Sigmoid colon (tissue), 7 donors: Measurements from ENCODE around the gene PODXL. TPM values are rescaled to one million over a fixed set of nuclear protein-coding genes. Genes with fewer than 3 reads are reported as not detected.

Source experiments
- DNase-seq: peaks from one replicate; pipeline ENCODE4 v3.0.0-alpha.2; 2019
- H3K27ac ChIP-seq, 4 donors: fragments of 200-600 bp; sonication (generic); one replicate each; pipeline ENCODE4 v1.5.1; 2016 to 2019; ENCODE audit warnings: mild to moderate bottlenecking in 1 of 4
- H3K27me3 ChIP-seq, 3 donors: fragments of 200-600 bp; sonication (generic); one replicate each; pipeline ENCODE4 v1.5.1; 2019; ENCODE audit warnings: mild to moderate bottlenecking in 1 of 3
- H3K36me3 ChIP-seq, 4 donors: fragments of 200-600 bp; sonication (generic); one replicate each; pipeline ENCODE4 v1.5.1; 2016 to 2019
- H3K4me1 ChIP-seq, 4 donors: fragments of 200-600 bp; sonication (generic); one replicate each; pipeline ENCODE4 v1.5.1; 2017 to 2019
- H3K4me3 ChIP-seq, 4 donors: fragments of 200-600 bp; sonication (generic); one replicate each; pipeline ENCODE4 v1.5.1; 2017 to 2019; ENCODE audit warnings: mild to moderate bottlenecking in 2 of 4, moderate library complexity in 1 of 4
- H3K9me3 ChIP-seq, 4 donors: fragments of 200-600 bp in 3 of 4; sonication (generic) in 3 of 4; one replicate each; pipeline versions ENCODE4 v1.5.1 to v1.6.1; 2013 to 2019
- EP300 ChIP-seq, 4 donors: sonication (generic); formaldehyde crosslinking; IDR thresholded peaks; one replicate each; pipeline ENCODE4 v1.6.1; 2017; ENCODE audit warnings: antibody characterized with exemption in 4 of 4
- POLR2A ChIP-seq, 2 donors: fragments of 450-650 bp; IDR thresholded peaks; one replicate each; pipeline ENCODE4 v1.6.1; 2016; ENCODE audit warnings: antibody characterized with exemption in 2 of 2, mild to moderate bottlenecking in 2 of 2, moderate library complexity in 2 of 2
- POLR2AphosphoS5 ChIP-seq, 4 donors: sonication (generic); formaldehyde crosslinking; IDR thresholded peaks; one replicate each; pipeline ENCODE4 v1.6.1; 2017; ENCODE audit warnings: antibody characterized with exemption in 4 of 4
- WGBS, 2 donors: extraction: QIAGEN DNeasy Blood & Tissue Kit; methylation state at CpG; one replicate each; pipeline ENCODE4 v1.1.7; 2013; 5-methylcytosine and 5-hydroxymethylcytosine counted together
- intact Hi-C: fragments of 100-400 bp; cut with DNase I; formaldehyde crosslinking; loops from one replicate; pipeline ENCODE4 v1.15.1; 2023
- polyA plus RNA-seq, 3 donors: library from polyadenylated mRNA; stranded (reverse); fragments of 200-250 nt; gene quantifications; one replicate each; pipeline ENCODE4 v1.2.3, GENCODE V29; 2013
- total RNA-seq, 4 donors: library from RNA; depleted of rRNA; stranded (reverse); fragments of >200 nt; gene quantifications; one replicate each; pipeline ENCODE4 v1.1.0, GENCODE V29; 2016
- TF ChIP-seq, protein P1 (sequence below), 4 experiments: fragments of 450-650 bp in 3 of 4; fragments of 200-600 bp in 1 of 4; IDR thresholded peaks; one replicate each; pipeline ENCODE4 v1.5.1; 2016 to 2019; ENCODE audit warnings: antibody characterized with exemption in 4 of 4, mild to moderate bottlenecking in 3 of 4, moderate library complexity in 2 of 4
- donor health status: healthy with polysubstance abuse.
- donor health status: Bipolar disorder and iron deficiency.
- donor health status: healthy.

Gene PODXL
- total and polyA plus RNA-seq, 7 donors = 1.2 to 23.2 (median 15.8) TPM

GRCh38 chr7:131529617-131530016 lies 26.8 kb downstream of the PODXL start:
- H3K27ac ChIP-seq = peak overlapping the region in 1 of 4 donors; percentile 4
- no peak for DNase-seq
- H3K36me3 ChIP-seq = no peaks in the 10 kb centered on the region
- H3K9me3 ChIP-seq = no peaks in the 10 kb centered on the region
- 91 to 93% methylated on average over 11 of the region's 11 CpGs for WGBS, 2 donors
- no peaks in the 10 kb centered on the region for H3K4me1 ChIP-seq
- H3K27me3 ChIP-seq = no peaks in the 10 kb centered on the region
- intact Hi-C loops = no loop called here
- no peak for TF ChIP-seq EP300 (IDR thresholded peaks at IDR 0.05)
- TF ChIP-seq, protein P1, sequence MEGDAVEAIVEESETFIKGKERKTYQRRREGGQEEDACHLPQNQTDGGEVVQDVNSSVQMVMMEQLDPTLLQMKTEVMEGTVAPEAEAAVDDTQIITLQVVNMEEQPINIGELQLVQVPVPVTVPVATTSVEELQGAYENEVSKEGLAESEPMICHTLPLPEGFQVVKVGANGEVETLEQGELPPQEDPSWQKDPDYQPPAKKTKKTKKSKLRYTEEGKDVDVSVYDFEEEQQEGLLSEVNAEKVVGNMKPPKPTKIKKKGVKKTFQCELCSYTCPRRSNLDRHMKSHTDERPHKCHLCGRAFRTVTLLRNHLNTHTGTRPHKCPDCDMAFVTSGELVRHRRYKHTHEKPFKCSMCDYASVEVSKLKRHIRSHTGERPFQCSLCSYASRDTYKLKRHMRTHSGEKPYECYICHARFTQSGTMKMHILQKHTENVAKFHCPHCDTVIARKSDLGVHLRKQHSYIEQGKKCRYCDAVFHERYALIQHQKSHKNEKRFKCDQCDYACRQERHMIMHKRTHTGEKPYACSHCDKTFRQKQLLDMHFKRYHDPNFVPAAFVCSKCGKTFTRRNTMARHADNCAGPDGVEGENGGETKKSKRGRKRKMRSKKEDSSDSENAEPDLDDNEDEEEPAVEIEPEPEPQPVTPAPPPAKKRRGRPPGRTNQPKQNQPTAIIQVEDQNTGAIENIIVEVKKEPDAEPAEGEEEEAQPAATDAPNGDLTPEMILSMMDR (IDR thresholded peaks at IDR 0.05) = no peak
- no peak for TF ChIP-seq POLR2A (IDR thresholded peaks at IDR 0.05)
- no peak for TF ChIP-seq POLR2AphosphoS5 (IDR thresholded peaks at IDR 0.05)
- no peak overlapping the region for H3K4me3 ChIP-seq

- no peak for TF ChIP-seq POLR2A (IDR thresholded peaks at IDR 0.05)
- TF ChIP-seq, protein P1 (IDR thresholded peaks at IDR 0.05) = no peak
- TF ChIP-seq EP300 (IDR thresholded peaks at IDR 0.05) = no peak
- TF ChIP-seq POLR2AphosphoS5 (IDR thresholded peaks at IDR 0.05) = no peak
- Histone ChIP-seq H3K9me3 (no peaks in the 10 kb centered on the region), H3K4me3 (no peak overlapping the region), H3K36me3 (no peaks in the 10 kb centered on the region), H3K27me3 (no peaks in the 10 kb centered on the region), H3K27ac (peak overlapping the region in 1 of 4 donors; percentile 4), H3K4me1 (no peaks in the 10 kb centered on the region)
- intact Hi-C loops = no loop called here
- DNase-seq = peak; percentile 36
- WGBS, 2 donors = 61 to 65% methylated on average over 3 of the region's 3 CpGs
Observed at GRCh38 chr7:131529179-131529578, 27.2 kb downstream of the PODXL start.

GRCh38 chr7:131527456-131527855 lies 29.0 kb downstream of the PODXL start:
- no peaks in the 10 kb centered on the region for H3K36me3 ChIP-seq
- H3K4me1 ChIP-seq = peaks cover 0 to 7% (median 5%) of the 10 kb centered on the region in 4 donors
- H3K27me3 ChIP-seq = no peaks in the 10 kb centered on the region
- intact Hi-C loops = no loop called here
- H3K27ac ChIP-seq = no peak overlapping the region
- peak; percentile 20 for DNase-seq
- TF ChIP-seq EP300 (IDR thresholded peaks at IDR 0.05) (no peak), POLR2A (IDR thresholded peaks at IDR 0.05) (no peak), POLR2AphosphoS5 (IDR thresholded peaks at IDR 0.05) (no peak)
- TF ChIP-seq, protein P1 (IDR thresholded peaks at IDR 0.05) = no peak
- 54 to 61% methylated on average over 4 of the region's 4 CpGs for WGBS, 2 donors
- H3K9me3 ChIP-seq = no peaks in the 10 kb centered on the region
- H3K4me3 ChIP-seq = no peak overlapping the region

GRCh38 chr7:131525820-131526219 lies 30.6 kb downstream of the PODXL start:
- peaks cover 0 to 19% (median 13%) of the 10 kb centered on the region in 4 donors for H3K4me1 ChIP-seq

More at GRCh38 chr7:131525820-131526219, 30.6 kb downstream of the PODXL start:
- TF ChIP-seq POLR2A (IDR thresholded peaks at IDR 0.05) = no peak
- TF ChIP-seq POLR2AphosphoS5 (IDR thresholded peaks at IDR 0.05) = no peak
- TF ChIP-seq EP300 (IDR thresholded peaks at IDR 0.05) = no peak
- TF ChIP-seq, protein P1 (IDR thresholded peaks at IDR 0.05) = no peak
- H3K9me3 ChIP-seq = no peaks in the 10 kb centered on the region
- intact Hi-C loops = no loop called here
- DNase-seq = no peak
- WGBS, 2 donors = 24 to 67% methylated on average over 2 of the region's 2 CpGs
- H3K27ac ChIP-seq = no peak overlapping the region
- no peaks in the 10 kb centered on the region for H3K36me3 ChIP-seq
- no peaks in the 10 kb centered on the region for H3K27me3 ChIP-seq
- no peak overlapping the region for H3K4me3 ChIP-seq
